HepG2 (cell line): Measurements from ENCODE around the gene SHE. TPM values are rescaled to one million over a fixed set of nuclear protein-coding genes. Genes with fewer than 3 reads are reported as not detected.

Experiments
- HNRNPLL ChIP-seq: fragments of 200-400 bp; formaldehyde crosslinking; IDR thresholded peaks from 2 replicates; pipeline ENCODE4 v1.6.1; 2017; ENCODE audit warnings: mild to moderate bottlenecking, low read depth, low read length; ENCODE audit not compliant: poor library complexity, severe bottlenecking
- MIER3 ChIP-seq: IDR thresholded peaks from 2 replicates; pipeline ENCODE4 v1.6.1; 2016; ENCODE audit warnings: missing compliant biosample characterization, borderline replicate concordance
- MTF2 ChIP-seq: sonication (generic); formaldehyde crosslinking; IDR thresholded peaks from 2 replicates; pipeline ENCODE4 v1.5.0; 2020; ENCODE audit warnings: missing genetic modification reagents, borderline replicate concordance
- SMC3 ChIP-seq: IDR thresholded peaks from 2 replicates; pipeline ENCODE4 v1.6.1; 2011; ENCODE audit warnings: low read length, improper control_type of control experiment
- SOX13 ChIP-seq, 3 experiments: fragments of 450-650 bp in 1 of 3; sonication (generic) in 1 of 3; formaldehyde crosslinking in 1 of 3; IDR thresholded peaks in 2 of 3; conservative IDR thresholded peaks in 1 of 3; 2 replicates each; pipeline versions ENCODE4 v1.5.0 to v1.6.1; 2016 to 2020; ENCODE audit warnings: antibody characterized with exemption in 1 of 3, mild to moderate bottlenecking in 1 of 3, missing compliant biosample characterization in 1 of 3, missing genetic modification reagents in 1 of 3, moderate library complexity in 1 of 3
- THAP11 ChIP-seq: IDR thresholded peaks from 2 replicates; pipeline ENCODE4 v1.6.1; 2016; ENCODE audit warnings: missing biosample characterization, missing genetic modification reagents
- XBP1 ChIP-seq: sonication (generic); formaldehyde crosslinking; IDR thresholded peaks from 2 replicates; pipeline ENCODE4 v1.5.0; 2020; ENCODE audit warnings: missing genetic modification reagents
- ZBTB7A ChIP-seq: sonication (generic); formaldehyde crosslinking; IDR thresholded peaks from 2 replicates; pipeline ENCODE4 v1.8.0; 2022; ENCODE audit warnings: mild to moderate bottlenecking, missing genetic modification reagents
- ZBTB7B ChIP-seq: sonication (generic); formaldehyde crosslinking; IDR thresholded peaks from 2 replicates; pipeline ENCODE4 v1.4.0; 2020; ENCODE audit warnings: missing genetic modification reagents
- ZNF292 ChIP-seq: sonication (generic); formaldehyde crosslinking; IDR thresholded peaks from 2 replicates; pipeline ENCODE4 v1.8.1; 2022; ENCODE audit warnings: mild to moderate bottlenecking, low read depth, missing genetic modification reagents, borderline replicate concordance
- ZNF577 ChIP-seq: sonication (generic); formaldehyde crosslinking; IDR thresholded peaks from 2 replicates; pipeline ENCODE4 v1.4.0; 2020; ENCODE audit warnings: mild to moderate bottlenecking, low read depth, missing genetic modification reagents, borderline replicate concordance
- ZNF720 ChIP-seq: sonication (generic); formaldehyde crosslinking; IDR thresholded peaks from 2 replicates; pipeline ENCODE4 v1.4.0; 2020; ENCODE audit warnings: missing genetic modification reagents
- ZNF768 ChIP-seq: sonication (generic); formaldehyde crosslinking; IDR thresholded peaks from 2 replicates; pipeline ENCODE4 v1.4.0; 2020; ENCODE audit warnings: missing genetic modification reagents
- ZNF773 ChIP-seq: sonication (generic); formaldehyde crosslinking; IDR thresholded peaks from 2 replicates; pipeline ENCODE4 v1.4.0; 2020; ENCODE audit warnings: missing genetic modification reagents, borderline replicate concordance
- ZNF790 ChIP-seq: sonication (generic); formaldehyde crosslinking; IDR thresholded peaks from 2 replicates; pipeline ENCODE4 v1.8.0; 2022; ENCODE audit warnings: missing genetic modification reagents, mild to moderate bottlenecking, borderline replicate concordance
- polyA plus RNA-seq, 8 experiments: library from polyadenylated mRNA; depleted of rRNA in 3 of 8; stranded (reverse) in 7 of 8; unstranded in 1 of 8; fragments of >200 nt; fragmentation: Illumina TruSeq in 4 of 8; extraction: Trizol in 4 of 8; gene quantifications; 2 replicates each; pipeline versions ENCODE4 v1.2.1 to v1.2.3, GENCODE V29; 2011 to 2016; ENCODE audit warnings: low read depth in 4 of 8, missing spikeins in 1 of 8, mixed read lengths in 1 of 8; ENCODE audit not compliant: insufficient read depth in 1 of 8
- total RNA-seq, 5 experiments: library from RNA; depleted of rRNA; stranded (reverse); fragments of >200 nt; fragmentation: Illumina TruSeq; extraction: Trizol; gene quantifications; 2 replicates each; pipeline ENCODE4 v1.2.3, GENCODE V29; 2016; ENCODE audit warnings: low read depth in 1 of 5
- TF ChIP-seq, protein P1 (sequence below): sonication (generic); formaldehyde crosslinking; IDR thresholded peaks from 2 replicates; pipeline ENCODE4 v1.5.0; 2020; ENCODE audit warnings: mild to moderate bottlenecking, missing genetic modification reagents, borderline replicate concordance
- TF ChIP-seq, protein P2 (sequence below): sonication (generic); formaldehyde crosslinking; IDR thresholded peaks from 2 replicates; pipeline ENCODE4 v1.8.1; 2023; ENCODE audit warnings: missing genetic modification reagents, mild to moderate bottlenecking, borderline replicate concordance
- TF ChIP-seq, protein P3 (sequence below): sonication (generic); formaldehyde crosslinking; IDR thresholded peaks from 2 replicates; pipeline ENCODE4 v1.4.0; 2020; ENCODE audit warnings: missing genetic modification reagents

The SHE gene
- total and polyA plus RNA-seq, 2 of the 13 experiments (the other 11 are each of a cell fraction or from before 2014, with no cell fraction given), result not detected

DNA sequence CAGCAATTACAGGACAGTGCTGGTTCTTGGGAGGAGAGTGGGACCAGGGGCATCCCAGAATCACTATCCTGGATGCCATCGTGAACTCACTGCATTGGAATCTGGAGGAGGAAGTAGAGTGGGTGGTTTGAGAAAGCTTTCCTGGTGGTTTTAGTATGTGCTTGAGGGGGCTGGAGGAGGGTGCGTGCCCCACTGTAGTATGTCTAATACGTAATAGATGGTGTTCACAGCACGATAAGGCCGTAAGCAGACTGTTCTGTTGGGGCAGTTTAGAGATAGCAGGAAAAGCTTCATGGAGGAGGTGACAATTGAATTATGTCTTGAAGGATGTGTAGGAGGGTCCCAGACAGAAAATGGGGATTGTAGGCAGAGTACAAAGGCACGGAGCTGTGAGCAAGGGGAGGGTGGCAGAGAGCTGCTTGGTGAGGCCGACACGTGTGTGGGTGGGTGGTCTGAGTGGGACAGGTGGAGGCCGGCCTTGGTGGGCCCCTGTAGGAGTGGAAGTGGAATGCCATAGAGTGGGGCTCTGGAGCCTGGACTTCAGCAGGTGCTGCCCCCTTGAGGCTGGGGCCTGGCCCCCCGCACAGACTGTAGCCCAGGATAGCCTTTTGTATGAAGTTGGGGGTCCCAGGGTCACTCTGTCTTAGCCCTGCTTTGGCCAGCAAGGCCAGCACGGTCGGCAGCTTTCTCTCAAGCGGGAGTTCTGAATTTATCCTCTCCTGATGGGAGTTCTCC, 60.0 kb downstream of the SHE start (continued):
- TF ChIP-seq, protein P1, sequence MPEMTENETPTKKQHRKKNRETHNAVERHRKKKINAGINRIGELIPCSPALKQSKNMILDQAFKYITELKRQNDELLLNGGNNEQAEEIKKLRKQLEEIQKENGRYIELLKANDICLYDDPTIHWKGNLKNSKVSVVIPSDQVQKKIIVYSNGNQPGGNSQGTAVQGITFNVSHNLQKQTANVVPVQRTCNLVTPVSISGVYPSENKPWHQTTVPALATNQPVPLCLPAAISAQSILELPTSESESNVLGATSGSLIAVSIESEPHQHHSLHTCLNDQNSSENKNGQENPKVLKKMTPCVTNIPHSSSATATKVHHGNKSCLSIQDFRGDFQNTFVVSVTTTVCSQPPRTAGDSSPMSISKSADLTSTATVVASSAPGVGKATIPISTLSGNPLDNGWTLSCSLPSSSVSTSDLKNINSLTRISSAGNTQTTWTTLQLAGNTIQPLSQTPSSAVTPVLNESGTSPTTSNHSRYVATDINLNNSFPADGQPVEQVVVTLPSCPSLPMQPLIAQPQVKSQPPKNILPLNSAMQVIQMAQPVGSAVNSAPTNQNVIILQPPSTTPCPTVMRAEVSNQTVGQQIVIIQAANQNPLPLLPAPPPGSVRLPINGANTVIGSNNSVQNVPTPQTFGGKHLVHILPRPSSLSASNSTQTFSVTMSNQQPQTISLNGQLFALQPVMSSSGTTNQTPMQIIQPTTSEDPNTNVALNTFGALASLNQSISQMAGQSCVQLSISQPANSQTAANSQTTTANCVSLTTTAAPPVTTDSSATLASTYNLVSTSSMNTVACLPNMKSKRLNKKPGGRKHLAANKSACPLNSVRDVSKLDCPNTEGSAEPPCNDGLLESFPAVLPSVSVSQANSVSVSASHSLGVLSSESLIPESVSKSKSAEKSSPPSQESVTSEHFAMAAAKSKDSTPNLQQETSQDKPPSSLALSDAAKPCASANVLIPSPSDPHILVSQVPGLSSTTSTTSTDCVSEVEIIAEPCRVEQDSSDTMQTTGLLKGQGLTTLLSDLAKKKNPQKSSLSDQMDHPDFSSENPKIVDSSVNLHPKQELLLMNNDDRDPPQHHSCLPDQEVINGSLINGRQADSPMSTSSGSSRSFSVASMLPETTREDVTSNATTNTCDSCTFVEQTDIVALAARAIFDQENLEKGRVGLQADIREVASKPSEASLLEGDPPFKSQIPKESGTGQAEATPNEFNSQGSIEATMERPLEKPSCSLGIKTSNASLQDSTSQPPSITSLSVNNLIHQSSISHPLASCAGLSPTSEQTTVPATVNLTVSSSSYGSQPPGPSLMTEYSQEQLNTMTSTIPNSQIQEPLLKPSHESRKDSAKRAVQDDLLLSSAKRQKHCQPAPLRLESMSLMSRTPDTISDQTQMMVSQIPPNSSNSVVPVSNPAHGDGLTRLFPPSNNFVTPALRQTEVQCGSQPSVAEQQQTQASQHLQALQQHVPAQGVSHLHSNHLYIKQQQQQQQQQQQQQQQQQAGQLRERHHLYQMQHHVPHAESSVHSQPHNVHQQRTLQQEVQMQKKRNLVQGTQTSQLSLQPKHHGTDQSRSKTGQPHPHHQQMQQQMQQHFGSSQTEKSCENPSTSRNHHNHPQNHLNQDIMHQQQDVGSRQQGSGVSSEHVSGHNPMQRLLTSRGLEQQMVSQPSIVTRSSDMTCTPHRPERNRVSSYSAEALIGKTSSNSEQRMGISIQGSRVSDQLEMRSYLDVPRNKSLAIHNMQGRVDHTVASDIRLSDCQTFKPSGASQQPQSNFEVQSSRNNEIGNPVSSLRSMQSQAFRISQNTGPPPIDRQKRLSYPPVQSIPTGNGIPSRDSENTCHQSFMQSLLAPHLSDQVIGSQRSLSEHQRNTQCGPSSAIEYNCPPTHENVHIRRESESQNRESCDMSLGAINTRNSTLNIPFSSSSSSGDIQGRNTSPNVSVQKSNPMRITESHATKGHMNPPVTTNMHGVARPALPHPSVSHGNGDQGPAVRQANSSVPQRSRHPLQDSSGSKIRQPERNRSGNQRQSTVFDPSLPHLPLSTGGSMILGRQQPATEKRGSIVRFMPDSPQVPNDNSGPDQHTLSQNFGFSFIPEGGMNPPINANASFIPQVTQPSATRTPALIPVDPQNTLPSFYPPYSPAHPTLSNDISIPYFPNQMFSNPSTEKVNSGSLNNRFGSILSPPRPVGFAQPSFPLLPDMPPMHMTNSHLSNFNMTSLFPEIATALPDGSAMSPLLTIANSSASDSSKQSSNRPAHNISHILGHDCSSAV (CRISPR knock-in tag), result no peak
- no peak for TF ChIP-seq SOX13 (IDR thresholded peaks at IDR 0.05)
- no peak for TF ChIP-seq SOX13 (CRISPR knock-in tag; conservative IDR thresholded peaks at IDR 0.05 in 1 of 2, IDR thresholded peaks at IDR 0.05 in 1 of 2)
- TF ChIP-seq ZNF292, result no peak
- no peak for TF ChIP-seq ZNF790 (CRISPR knock-in tag)
- TF ChIP-seq HNRNPLL, result no peak
- TF ChIP-seq MIER3 (CRISPR knock-in tag), result no peak
- no peak for TF ChIP-seq ZNF720 (CRISPR knock-in tag)
- TF ChIP-seq ZBTB7A (CRISPR knock-in tag), result 0 out of 2 replicates have a peak, but pooled peaks have one; percentile 30
- TF ChIP-seq ZNF577 (CRISPR knock-in tag), result no peak
- TF ChIP-seq MTF2, result no peak
- no peak for TF ChIP-seq XBP1 (CRISPR knock-in tag)
- no peak for TF ChIP-seq ZNF768 (CRISPR knock-in tag)
- TF ChIP-seq ZNF773 (CRISPR knock-in tag), result no peak
- TF ChIP-seq, protein P2, sequence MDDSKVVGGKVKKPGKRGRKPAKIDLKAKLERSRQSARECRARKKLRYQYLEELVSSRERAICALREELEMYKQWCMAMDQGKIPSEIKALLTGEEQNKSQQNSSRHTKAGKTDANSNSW, result no peak
- TF ChIP-seq, protein P3, sequence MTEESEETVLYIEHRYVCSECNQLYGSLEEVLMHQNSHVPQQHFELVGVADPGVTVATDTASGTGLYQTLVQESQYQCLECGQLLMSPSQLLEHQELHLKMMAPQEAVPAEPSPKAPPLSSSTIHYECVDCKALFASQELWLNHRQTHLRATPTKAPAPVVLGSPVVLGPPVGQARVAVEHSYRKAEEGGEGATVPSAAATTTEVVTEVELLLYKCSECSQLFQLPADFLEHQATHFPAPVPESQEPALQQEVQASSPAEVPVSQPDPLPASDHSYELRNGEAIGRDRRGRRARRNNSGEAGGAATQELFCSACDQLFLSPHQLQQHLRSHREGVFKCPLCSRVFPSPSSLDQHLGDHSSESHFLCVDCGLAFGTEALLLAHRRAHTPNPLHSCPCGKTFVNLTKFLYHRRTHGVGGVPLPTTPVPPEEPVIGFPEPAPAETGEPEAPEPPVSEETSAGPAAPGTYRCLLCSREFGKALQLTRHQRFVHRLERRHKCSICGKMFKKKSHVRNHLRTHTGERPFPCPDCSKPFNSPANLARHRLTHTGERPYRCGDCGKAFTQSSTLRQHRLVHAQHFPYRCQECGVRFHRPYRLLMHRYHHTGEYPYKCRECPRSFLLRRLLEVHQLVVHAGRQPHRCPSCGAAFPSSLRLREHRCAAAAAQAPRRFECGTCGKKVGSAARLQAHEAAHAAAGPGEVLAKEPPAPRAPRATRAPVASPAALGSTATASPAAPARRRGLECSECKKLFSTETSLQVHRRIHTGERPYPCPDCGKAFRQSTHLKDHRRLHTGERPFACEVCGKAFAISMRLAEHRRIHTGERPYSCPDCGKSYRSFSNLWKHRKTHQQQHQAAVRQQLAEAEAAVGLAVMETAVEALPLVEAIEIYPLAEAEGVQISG (CRISPR knock-in tag), result peak; percentile 82
- TF ChIP-seq SMC3, result peak; percentile 8; the same call in 1 of the 2 replicates
- TF ChIP-seq ZBTB7B (CRISPR knock-in tag), result 0 out of 2 replicates have a peak, but pooled peaks have one; percentile 35
- no peak for TF ChIP-seq THAP11 (CRISPR knock-in tag)
